ENCODE measurements around the gene KANSL1. TPM values are rescaled to one million over a fixed set of nuclear protein-coding genes. Genes with fewer than 3 reads are reported as not detected.
"Not testable (repeated sequence)": the region's sequence is repeated elsewhere in the genome, so short reads cannot be mapped to it uniquely, and the experiment has no call there.

The KANSL1 gene
- polyA plus RNA-seq, 1 experiment = 14.1 TPM

DNA sequence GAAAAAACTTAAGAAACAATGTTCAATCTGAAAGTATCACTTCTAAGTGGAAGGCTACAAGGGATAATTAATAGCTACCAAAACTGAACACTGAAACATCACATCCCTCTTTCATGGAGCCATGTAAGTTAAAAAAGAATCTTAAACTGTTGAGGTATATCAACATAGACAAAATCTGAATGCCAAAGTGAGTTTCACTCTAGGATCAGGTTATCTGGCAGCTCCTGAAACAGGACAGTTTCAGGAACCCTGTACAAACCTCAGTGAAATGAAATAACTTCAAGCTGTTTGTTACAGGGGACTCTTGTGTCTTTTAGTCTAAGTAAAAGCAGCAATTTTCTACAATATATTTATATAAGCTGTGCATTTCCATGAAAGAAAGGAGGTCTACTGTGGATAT lies 73.2 kb downstream of the KANSL1 start:
- DNase-seq (ENCODE audit: low read depth) = no peak
- Histone ChIP-seq H3K4me3 (ENCODE audit: low read depth, low read length) (no peak overlapping the region), H3K36me3 (ENCODE audit: control insufficient read depth, insufficient read depth, low read length) (no peaks in the 10 kb centered on the region), H3K27me3 (ENCODE audit: control insufficient read depth, insufficient read depth, low read length) (no peaks in the 10 kb centered on the region)
- ChIA-PET POLR2A (no interaction called here), CTCF (interaction anchor here (1.8 to 1.9 kb wide), 2 partner anchors 10 to 13 kb away, joined by 5 to 6 read pairs; no protein-coding TSS in a partner anchor)
- TF ChIP-seq, protein P1, sequence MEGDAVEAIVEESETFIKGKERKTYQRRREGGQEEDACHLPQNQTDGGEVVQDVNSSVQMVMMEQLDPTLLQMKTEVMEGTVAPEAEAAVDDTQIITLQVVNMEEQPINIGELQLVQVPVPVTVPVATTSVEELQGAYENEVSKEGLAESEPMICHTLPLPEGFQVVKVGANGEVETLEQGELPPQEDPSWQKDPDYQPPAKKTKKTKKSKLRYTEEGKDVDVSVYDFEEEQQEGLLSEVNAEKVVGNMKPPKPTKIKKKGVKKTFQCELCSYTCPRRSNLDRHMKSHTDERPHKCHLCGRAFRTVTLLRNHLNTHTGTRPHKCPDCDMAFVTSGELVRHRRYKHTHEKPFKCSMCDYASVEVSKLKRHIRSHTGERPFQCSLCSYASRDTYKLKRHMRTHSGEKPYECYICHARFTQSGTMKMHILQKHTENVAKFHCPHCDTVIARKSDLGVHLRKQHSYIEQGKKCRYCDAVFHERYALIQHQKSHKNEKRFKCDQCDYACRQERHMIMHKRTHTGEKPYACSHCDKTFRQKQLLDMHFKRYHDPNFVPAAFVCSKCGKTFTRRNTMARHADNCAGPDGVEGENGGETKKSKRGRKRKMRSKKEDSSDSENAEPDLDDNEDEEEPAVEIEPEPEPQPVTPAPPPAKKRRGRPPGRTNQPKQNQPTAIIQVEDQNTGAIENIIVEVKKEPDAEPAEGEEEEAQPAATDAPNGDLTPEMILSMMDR (IDR thresholded peaks at IDR 0.05; ENCODE audit: insufficient read depth, low read depth, low read length) = no peak

DNA sequence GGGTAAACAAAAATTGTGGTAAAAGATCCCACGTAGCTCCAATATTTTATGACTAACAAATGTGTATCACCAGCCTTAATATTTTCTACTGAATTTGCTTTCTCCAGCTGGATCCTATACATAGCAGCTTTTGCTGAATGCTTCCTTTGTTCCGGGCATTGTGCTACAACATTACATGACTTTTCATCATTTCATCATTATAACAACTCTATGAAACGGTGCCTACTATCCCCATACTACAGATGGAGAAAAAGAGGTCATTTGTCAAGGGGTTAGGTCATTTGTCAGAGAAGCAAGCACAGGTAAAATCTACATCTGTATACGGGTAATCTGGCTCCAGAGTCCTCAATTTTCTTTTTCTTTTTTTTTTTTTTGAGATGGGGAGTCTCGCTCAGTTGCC lies 74.3 kb downstream of the KANSL1 start:
- H3K27me3 ChIP-seq (ENCODE audit: control insufficient read depth, insufficient read depth, low read length) = no peaks in the 10 kb centered on the region
- no peaks in the 10 kb centered on the region for H3K36me3 ChIP-seq (ENCODE audit: control insufficient read depth, insufficient read depth, low read length)
- POLR2A ChIA-PET = interaction anchor here (0.7 kb wide), 1 partner anchor 10 kb away, joined by 3 read pairs; no protein-coding TSS in a partner anchor
- CTCF ChIA-PET = interaction anchor here (0.6 to 1.9 kb wide), 2 partner anchors 12 to 74 kb away, joined by 3 to 5 read pairs; partner anchors contain the start of gene KANSL1
- DNase-seq (ENCODE audit: low read depth) = no peak
- H3K4me3 ChIP-seq (ENCODE audit: low read depth, low read length) = no peak overlapping the region
- TF ChIP-seq, protein P1 (IDR thresholded peaks at IDR 0.05; ENCODE audit: insufficient read depth, low read depth, low read length) = no peak

DNA sequence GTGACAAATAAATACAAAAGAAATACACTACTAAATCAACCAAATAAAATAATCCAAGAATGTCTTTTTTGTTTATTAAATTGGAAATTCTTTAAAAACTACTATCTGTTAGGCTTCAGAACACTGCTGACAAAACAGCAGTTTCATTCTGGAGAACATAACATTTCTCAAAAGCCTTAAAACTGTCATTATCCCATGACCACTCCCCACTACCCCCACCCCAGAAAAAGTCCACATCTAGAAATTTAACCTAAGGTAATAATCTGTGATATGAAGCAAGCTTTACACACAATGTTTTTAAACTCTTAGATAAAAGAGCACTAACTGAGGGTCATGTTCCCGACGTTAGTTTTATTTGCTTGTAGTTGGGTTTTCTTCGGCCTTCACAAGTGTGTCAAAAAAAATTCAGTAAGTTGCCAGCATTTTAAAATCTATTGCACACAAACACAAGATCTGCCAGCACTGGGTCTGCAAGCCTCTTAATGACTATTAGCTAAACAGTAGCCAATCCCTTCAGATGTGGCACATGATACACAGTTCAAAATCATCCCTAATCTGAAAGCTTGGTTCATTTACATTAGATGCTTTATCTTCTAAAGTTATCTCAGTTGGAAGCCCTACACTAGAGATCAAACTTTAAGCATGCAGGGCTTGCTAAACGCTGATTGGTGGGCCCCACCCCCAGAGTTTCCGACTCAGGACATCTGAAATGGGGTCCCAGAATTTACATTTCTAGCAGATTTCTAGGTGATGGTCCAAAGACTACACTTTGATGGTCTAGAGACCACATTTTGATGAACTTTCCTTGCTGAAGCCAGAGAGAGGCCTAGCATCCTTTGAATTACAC lies 75.2 kb downstream of the KANSL1 start:
- Histone ChIP-seq H3K27me3 (ENCODE audit: control insufficient read depth, insufficient read depth, low read length) (no peaks in the 10 kb centered on the region), H3K36me3 (ENCODE audit: control insufficient read depth, insufficient read depth, low read length) (no peaks in the 10 kb centered on the region), H3K4me3 (ENCODE audit: low read depth, low read length) (no peak overlapping the region)
- no peak for DNase-seq (ENCODE audit: low read depth)
- ChIA-PET CTCF (interaction anchor here (0.6 to 1.2 kb wide), 2 partner anchors 14 to 75 kb away, joined by 3 to 4 read pairs; partner anchors contain the start of gene KANSL1), POLR2A (no interaction called here)
- TF ChIP-seq, protein P1 (IDR thresholded peaks at IDR 0.05; ENCODE audit: insufficient read depth, low read depth, low read length) = no peak

DNA sequence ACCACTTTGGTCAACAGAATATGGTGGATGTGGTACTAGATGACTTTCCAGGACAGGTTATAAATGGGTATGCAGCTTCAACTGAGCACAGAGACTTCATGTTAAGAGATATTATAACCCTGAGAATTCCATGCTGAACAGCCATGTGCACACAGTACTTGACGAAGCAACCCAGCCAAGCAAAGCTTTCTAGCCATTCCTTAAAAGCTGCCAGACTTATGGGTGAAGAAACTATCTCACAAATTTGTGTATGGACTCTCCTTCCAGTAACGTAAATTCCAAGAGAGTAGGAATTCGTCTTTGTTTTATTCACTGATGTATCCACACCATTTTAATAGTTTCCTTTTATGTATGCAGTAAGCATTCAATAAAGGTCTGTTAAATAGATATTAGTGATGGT lies 76.1 kb downstream of the KANSL1 start:
- H3K4me3 ChIP-seq (ENCODE audit: low read depth, low read length) = no peak overlapping the region
- CTCF ChIA-PET = interaction anchor here (1.2 to 1.3 kb wide), 2 partner anchors 14 to 73 kb away, joined by 4 read pairs; no protein-coding TSS in a partner anchor
- DNase-seq (ENCODE audit: low read depth) = no peak
- H3K36me3 ChIP-seq (ENCODE audit: control insufficient read depth, insufficient read depth, low read length) = no peaks in the 10 kb centered on the region
- H3K27me3 ChIP-seq (ENCODE audit: control insufficient read depth, insufficient read depth, low read length) = no peaks in the 10 kb centered on the region
- POLR2A ChIA-PET = no interaction called here
- TF ChIP-seq, protein P1 (IDR thresholded peaks at IDR 0.05; ENCODE audit: insufficient read depth, low read depth, low read length) = no peak

DNA sequence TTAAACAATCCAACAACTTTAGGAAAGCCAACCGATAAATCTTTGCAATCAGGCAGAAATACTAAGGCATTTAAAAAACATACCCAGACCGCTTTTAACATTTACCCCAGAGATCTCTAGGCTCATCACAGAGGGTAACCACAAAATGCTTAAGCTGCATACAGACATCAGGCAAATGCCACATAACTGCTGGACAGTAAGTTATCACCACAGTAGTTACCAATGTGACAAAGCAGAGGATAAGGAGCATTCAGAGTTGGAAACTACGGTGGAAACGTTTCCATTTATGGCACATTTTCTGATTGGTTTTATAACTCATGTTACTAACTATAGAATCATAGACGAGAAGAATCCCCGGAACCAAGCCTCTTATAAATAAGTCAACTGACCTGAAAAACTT lies 77.5 kb downstream of the KANSL1 start:
- H3K36me3 ChIP-seq (ENCODE audit: control insufficient read depth, insufficient read depth, low read length) = no peaks in the 10 kb centered on the region
- TF ChIP-seq, protein P1 (IDR thresholded peaks at IDR 0.05; ENCODE audit: insufficient read depth, low read depth, low read length) = no peak
- H3K27me3 ChIP-seq (ENCODE audit: control insufficient read depth, insufficient read depth, low read length) = no peaks in the 10 kb centered on the region
- DNase-seq (ENCODE audit: low read depth) = no peak
- POLR2A ChIA-PET = no interaction called here
- CTCF ChIA-PET = interaction anchor here (1.0 to 1.8 kb wide), 3 partner anchors 9 to 71 kb away, joined by 3 to 6 read pairs (median 4); no protein-coding TSS in a partner anchor
- H3K4me3 ChIP-seq (ENCODE audit: low read depth, low read length) = no peak overlapping the region

DNA sequence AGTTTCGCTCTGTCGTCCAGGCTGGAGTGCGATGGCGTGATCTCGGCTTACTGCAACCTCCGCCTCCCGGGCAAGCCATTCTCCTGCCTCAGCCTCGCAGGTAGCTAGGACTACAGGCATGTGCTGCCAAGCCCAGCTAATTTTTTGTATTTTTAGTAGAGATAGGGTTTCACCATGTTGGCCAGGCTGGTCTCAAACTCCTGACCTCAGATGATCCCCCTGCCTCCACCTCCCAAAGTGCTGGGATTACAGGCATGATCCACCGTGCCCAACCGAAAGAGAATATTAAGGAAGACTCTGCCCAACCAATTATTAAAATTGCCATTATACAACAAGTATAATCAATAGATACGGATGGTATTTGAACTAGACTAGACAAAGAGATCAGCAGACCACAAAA lies 82.0 kb downstream of the KANSL1 start:
- H3K4me3 ChIP-seq (ENCODE audit: low read depth, low read length); DNase-seq (ENCODE audit: low read depth); H3K36me3 ChIP-seq (ENCODE audit: control insufficient read depth, insufficient read depth, low read length); H3K27me3 ChIP-seq (ENCODE audit: control insufficient read depth, insufficient read depth, low read length); POLR2A ChIA-PET: not testable (repeated sequence)
- CTCF ChIA-PET = interaction anchor here (0.6 kb wide), 1 partner anchor 83 kb away, joined by 3 read pairs; no protein-coding TSS in a partner anchor

Measured in BJ (cell line).